HL-60/S4 treated with retinoic acid at 250 ng/mL for 4 days and 3 days (cell line): ENCODE measurements around the gene HSD17B1.

Experiments used
- in situ Hi-C: fragments of 300-500 bp; cut with MboI; formaldehyde crosslinking; loops from 2 replicates; pipeline ENCODE4 v1.7.0; 2022; ENCODE audit warnings: low sequenced_read_pairs

The HSD17B1 gene

GRCh38 chr17:42598905-42599304 is 46.2 kb downstream of the HSD17B1 start:
- in situ Hi-C loops = no loop called here

GRCh38 chr17:42603318-42603717 is 50.6 kb downstream of the HSD17B1 start:
- in situ Hi-C loops = no loop called here
